HG03103 (cell line): ENCODE measurements around the gene CCNF.
"Not testable (repeated sequence)": the region's sequence is repeated elsewhere in the genome, so short reads cannot be mapped to it uniquely, and the experiment has no call there.

ENCODE experiments used
- ATAC-seq: cut with Tn5 transposase; IDR thresholded peaks from one replicate; pipeline ENCODE4 v1.9.1; 2021; ENCODE audit warnings: low read depth; ENCODE audit not compliant: unreplicated experiment

CCNF gene

GRCh38 chr16:2426941-2427361, 2.3 kb upstream of the CCNF start:
- ATAC-seq: no peak

- no peak for ATAC-seq
These were observed 1.7 kb upstream of the CCNF start for GRCh38 chr16:2427526-2427925.

- no peak for ATAC-seq
These were observed 1.0 kb upstream of the CCNF start for GRCh38 chr16:2428051-2428783.

GRCh38 chr16:2428784-2429033, 538 bp upstream of the CCNF start:
- peak; percentile 23 for ATAC-seq

- ATAC-seq: no peak
These were observed 770 bp downstream of the CCNF start for GRCh38 chr16:2429771-2430663.

- ATAC-seq: no peak
These were observed 3.0 kb downstream of the CCNF start for GRCh38 chr16:2432286-2432685.

GRCh38 chr16:2432801-2433505, 3.7 kb downstream of the CCNF start:
- ATAC-seq: no peak

- not testable (repeated sequence) for ATAC-seq
These were observed 6.0 kb downstream of the CCNF start for GRCh38 chr16:2435236-2435635.

GRCh38 chr16:2436110-2436509, 6.9 kb downstream of the CCNF start:
- ATAC-seq: no peak

- ATAC-seq: no peak
These were observed 8.0 kb downstream of the CCNF start for GRCh38 chr16:2437032-2437790.

GRCh38 chr16:2438121-2438520, 8.9 kb downstream of the CCNF start:
- ATAC-seq: no peak

GRCh38 chr16:2439598-2439997, 10.4 kb downstream of the CCNF start:
- no peak for ATAC-seq

GRCh38 chr16:2441143-2441804, 12.0 kb downstream of the CCNF start:
- ATAC-seq: not testable (repeated sequence)

GRCh38 chr16:2443555-2443954, 14.3 kb downstream of the CCNF start:
- ATAC-seq: no peak

GRCh38 chr16:2447920-2448583, 18.8 kb downstream of the CCNF start:
- no peak for ATAC-seq

GRCh38 chr16:2449118-2449517, 19.9 kb downstream of the CCNF start:
- ATAC-seq: no peak

GRCh38 chr16:2450535-2450934, 21.3 kb downstream of the CCNF start:
- no peak for ATAC-seq

GRCh38 chr16:2450975-2451381, 21.7 kb downstream of the CCNF start:
- ATAC-seq: no peak

- ATAC-seq: no peak
These were observed 22.6 kb downstream of the CCNF start for GRCh38 chr16:2451851-2452320.

GRCh38 chr16:2452650-2453049, 23.4 kb downstream of the CCNF start:
- ATAC-seq: no peak
